ENCODE measurements around the gene SPAG6. TPM values are rescaled to one million over a fixed set of nuclear protein-coding genes. Genes with fewer than 3 reads are reported as not detected.

SPAG6 gene
- total and polyA plus RNA-seq, 2 of the 8 experiments (the other 6 are each of a cell fraction or from before 2014, with no cell fraction given): 0.14 TPM; not detected in 1

- TF ChIP-seq SIX5 (IDR thresholded peaks at IDR 0.05; ENCODE audit: low read depth, low read length): no peak
These were observed 84.7 kb downstream of the SPAG6 start (continued) for GRCh38 chr10:22429981-22430421.

All from H1 (cell line).